IPS-15b (cell line): ENCODE data around the gene RABGAP1L.
"Not testable (repeated sequence)": the region's sequence is repeated elsewhere in the genome, so short reads cannot be mapped to it uniquely, and the experiment has no call there.

Source experiments
- H3K27me3 ChIP-seq: one replicate; pipeline ENCODE4 v1.6.1; 2013; ENCODE audit warnings: low read length; ENCODE audit not compliant: control insufficient read depth, insufficient read depth
- H3K36me3 ChIP-seq: one replicate; pipeline ENCODE4 v1.6.1; 2013; ENCODE audit warnings: low read length; ENCODE audit not compliant: control insufficient read depth, insufficient read depth
- H3K4me1 ChIP-seq: one replicate; pipeline ENCODE4 v1.6.1; 2013; ENCODE audit warnings: mild to moderate bottlenecking, low read length; ENCODE audit not compliant: control insufficient read depth, insufficient read depth
- H3K4me3 ChIP-seq: one replicate; pipeline ENCODE4 v1.5.1; 2013; ENCODE audit warnings: low read depth, low read length
- H3K9ac ChIP-seq: one replicate; pipeline ENCODE4 v1.6.1; 2013; ENCODE audit warnings: low read depth, mild to moderate bottlenecking, low read length
- H3K9me3 ChIP-seq: one replicate; pipeline ENCODE4 v1.6.1; 2013; ENCODE audit warnings: mild to moderate bottlenecking, low read length; ENCODE audit not compliant: control insufficient read depth, insufficient read depth

RABGAP1L gene

GRCh38 chr1:174696026-174696821, 536.9 kb downstream of the RABGAP1L start:
- Histone ChIP-seq H3K27me3 (no peaks in the 10 kb centered on the region), H3K4me3 (no peak overlapping the region)

DNA sequence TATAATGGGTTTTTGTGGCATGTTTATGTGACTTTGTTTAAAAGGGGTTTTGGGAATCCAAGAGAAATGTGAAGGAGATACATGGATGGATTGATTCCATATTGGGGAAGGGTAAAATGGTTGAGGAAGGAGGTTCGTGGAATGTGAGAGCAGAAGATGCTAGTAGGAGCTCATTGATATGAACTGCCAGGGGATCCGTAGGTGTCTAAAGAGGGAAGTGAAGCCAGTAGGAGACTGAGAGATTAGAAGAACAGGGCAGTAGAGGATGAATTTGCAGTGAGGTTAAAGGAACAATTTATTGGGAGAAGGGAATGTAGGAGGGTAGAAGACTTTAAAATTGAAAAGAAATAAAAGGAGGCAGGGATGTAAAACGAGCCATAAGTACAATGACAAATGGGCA, 541.0 kb downstream of the RABGAP1L start:
- Histone ChIP-seq H3K36me3 (no peaks in the 10 kb centered on the region), H3K27me3 (no peaks in the 10 kb centered on the region), H3K9me3 (no peaks in the 10 kb centered on the region), H3K4me3 (no peak overlapping the region), H3K9ac (no peak overlapping the region), H3K4me1 (peaks cover 10% of the 10 kb centered on the region)

More at GRCh38 chr1:174696026-174696821, 536.9 kb downstream of the RABGAP1L start:
- Histone ChIP-seq H3K9ac (no peak overlapping the region), H3K4me1 (peaks cover 10% of the 10 kb centered on the region), H3K9me3 (no peaks in the 10 kb centered on the region), H3K36me3 (no peaks in the 10 kb centered on the region)

DNA sequence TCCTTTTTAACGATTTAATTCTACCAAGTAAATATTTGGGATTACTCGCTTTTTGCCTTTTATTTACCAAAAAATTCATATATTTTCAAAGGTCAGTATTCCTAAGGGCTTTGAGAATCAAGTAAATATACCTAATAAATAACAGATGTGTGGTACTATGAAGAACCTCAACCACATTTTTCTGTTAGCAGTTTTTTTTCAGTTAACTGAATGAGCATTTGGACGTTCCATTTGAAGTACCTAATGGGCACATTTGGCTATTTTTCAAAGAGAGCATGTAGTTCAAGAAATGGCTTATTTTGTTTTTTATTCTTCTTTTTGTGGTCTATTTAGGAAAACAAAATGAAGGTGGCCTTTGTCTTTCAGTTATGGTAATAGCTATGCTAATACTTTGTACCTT, 541.5 kb downstream of the RABGAP1L start:
- Histone ChIP-seq H3K4me3 (no peak overlapping the region), H3K27me3 (no peaks in the 10 kb centered on the region), H3K4me1 (peaks cover 10% of the 10 kb centered on the region), H3K9ac (no peak overlapping the region), H3K9me3 (no peaks in the 10 kb centered on the region), H3K36me3 (no peaks in the 10 kb centered on the region)

DNA sequence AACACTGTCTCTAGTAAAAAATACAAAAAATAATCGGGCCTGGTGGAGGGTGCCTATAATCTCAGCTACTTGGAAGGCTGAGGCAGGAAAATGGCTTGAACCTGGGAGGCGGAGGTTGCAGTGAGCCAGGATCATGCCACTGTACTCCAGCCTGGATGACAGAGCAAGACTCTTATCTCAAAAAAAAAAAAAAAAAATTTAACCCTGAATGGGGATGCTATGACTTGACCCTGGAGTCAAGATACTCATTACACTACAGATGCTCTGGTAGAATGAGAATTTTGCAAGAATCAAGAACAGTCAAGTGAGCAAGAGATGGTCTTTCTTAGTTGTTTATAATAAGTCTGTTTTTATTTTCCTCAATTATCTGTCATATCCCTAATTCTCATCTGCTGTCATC, 542.2 kb downstream of the RABGAP1L start:
- Histone ChIP-seq H3K4me1 (peaks cover 10% of the 10 kb centered on the region), H3K4me3 (no peak overlapping the region), H3K9ac (no peak overlapping the region), H3K9me3 (no peaks in the 10 kb centered on the region), H3K36me3 (no peaks in the 10 kb centered on the region), H3K27me3 (no peaks in the 10 kb centered on the region)

- Histone ChIP-seq H3K9ac (no peak overlapping the region), H3K4me1 (peaks cover 10% of the 10 kb centered on the region), H3K9me3 (no peaks in the 10 kb centered on the region), H3K27me3 (no peaks in the 10 kb centered on the region), H3K36me3 (no peaks in the 10 kb centered on the region), H3K4me3 (no peak overlapping the region)
Observed at GRCh38 chr1:174702011-174702410, 542.7 kb downstream of the RABGAP1L start.

DNA sequence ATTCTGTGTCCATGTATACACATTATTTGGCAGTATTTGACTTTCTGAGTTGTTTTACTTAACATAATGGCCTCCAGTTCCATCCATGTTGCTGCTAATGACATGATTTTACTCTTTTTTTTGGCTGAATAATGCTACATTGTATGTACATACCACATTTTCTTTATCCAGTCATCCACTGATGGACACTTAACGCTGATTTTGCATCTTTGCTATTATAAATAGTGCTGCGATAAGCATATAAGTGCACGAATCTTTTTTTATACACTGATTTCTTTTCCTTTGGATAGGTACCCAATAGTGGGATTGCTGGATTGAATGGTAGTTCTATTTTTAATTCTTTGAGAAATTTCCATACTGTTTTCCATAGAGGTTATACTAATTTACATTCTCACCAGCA, 544.0 kb downstream of the RABGAP1L start:
- no peaks in the 10 kb centered on the region for H3K27me3 ChIP-seq
- no peaks in the 10 kb centered on the region for H3K9me3 ChIP-seq
- no peak overlapping the region for H3K9ac ChIP-seq
- peaks cover 10% of the 10 kb centered on the region for H3K4me1 ChIP-seq
- no peak overlapping the region for H3K4me3 ChIP-seq
- no peaks in the 10 kb centered on the region for H3K36me3 ChIP-seq

DNA sequence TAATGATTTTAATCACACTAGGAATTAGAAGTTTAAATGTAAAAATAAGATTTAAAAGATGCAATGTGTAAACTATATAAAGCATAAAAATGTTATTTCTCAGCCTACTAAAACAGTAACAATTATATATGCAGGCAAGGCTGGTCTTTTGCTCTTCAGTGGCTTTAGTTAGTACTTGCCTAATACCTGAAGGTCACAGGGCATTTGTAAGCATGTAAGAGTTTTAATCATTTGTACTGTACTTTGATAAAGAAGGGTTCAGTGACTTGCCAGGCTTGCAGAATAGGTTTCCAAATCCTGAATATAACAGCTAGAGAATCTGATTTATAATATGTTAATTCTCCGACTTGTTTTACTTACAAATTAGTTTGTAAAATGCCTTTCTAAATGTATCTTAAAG, 545.0 kb downstream of the RABGAP1L start:
- peaks cover 10% of the 10 kb centered on the region for H3K4me1 ChIP-seq
- H3K4me3 ChIP-seq: no peak overlapping the region
- no peaks in the 10 kb centered on the region for H3K9me3 ChIP-seq
- no peaks in the 10 kb centered on the region for H3K36me3 ChIP-seq
- H3K9ac ChIP-seq: no peak overlapping the region
- H3K27me3 ChIP-seq: no peaks in the 10 kb centered on the region

DNA sequence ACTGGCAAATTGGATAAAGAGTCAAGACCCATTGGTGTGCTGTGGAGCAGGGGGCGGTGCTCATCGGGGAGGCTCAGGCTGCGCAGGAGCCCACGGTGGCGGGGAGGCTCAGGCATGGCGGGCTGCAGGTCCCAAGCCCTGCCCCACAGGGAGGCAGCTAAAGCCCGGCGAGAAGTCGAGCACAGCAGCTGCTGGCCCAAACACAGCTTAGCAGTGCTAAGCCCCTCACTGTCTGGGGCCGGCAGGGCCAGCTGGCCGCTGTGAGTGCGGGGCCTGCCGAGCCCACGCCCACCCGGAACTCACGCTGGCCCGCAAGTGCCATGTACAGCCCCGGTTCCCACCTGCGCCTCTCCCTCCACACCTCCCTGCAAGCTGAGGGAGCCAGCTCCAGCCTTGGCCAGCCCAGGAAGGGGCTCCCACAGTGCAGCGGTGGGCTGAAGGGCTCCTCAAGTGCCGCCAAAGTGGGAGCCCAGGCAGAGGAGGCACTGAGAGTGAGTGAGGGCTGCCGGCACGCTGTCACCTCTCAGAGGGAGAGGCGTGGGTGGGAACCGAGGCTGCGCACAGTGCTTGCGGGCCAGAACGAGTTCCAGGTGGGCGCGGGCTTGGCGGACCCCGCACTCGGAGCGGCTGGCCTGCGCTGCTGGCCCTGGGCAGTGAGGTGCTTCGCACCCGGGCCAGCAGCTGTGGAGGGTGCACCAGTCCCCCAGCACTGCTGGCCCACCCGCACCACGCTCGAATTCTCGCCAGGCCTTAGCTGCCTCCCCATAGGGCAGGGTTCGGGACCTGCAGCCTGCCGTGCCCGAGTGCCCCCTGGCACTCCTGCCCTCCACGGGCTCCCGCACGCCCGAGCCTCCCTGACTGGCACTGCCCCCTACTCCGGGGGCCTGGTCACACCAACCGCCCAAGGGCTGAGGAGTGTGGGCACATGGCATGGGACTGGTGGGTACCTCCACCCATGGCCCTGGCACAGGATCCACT, 551.8 kb downstream of the RABGAP1L start:
- Histone ChIP-seq H3K4me1 (no peaks in the 10 kb centered on the region), H3K9me3 (no peaks in the 10 kb centered on the region)

GRCh38 chr1:174711848-174712247, 552.5 kb downstream of the RABGAP1L start:
- H3K27me3 ChIP-seq, H3K9ac ChIP-seq: not testable (repeated sequence)

More for the DNA sequence above, 551.8 kb downstream of the RABGAP1L start:
- H3K27me3 ChIP-seq: no peaks in the 10 kb centered on the region
- no peak overlapping the region for H3K4me3 ChIP-seq
- no peaks in the 10 kb centered on the region for H3K36me3 ChIP-seq
- no peak overlapping the region for H3K9ac ChIP-seq

DNA sequence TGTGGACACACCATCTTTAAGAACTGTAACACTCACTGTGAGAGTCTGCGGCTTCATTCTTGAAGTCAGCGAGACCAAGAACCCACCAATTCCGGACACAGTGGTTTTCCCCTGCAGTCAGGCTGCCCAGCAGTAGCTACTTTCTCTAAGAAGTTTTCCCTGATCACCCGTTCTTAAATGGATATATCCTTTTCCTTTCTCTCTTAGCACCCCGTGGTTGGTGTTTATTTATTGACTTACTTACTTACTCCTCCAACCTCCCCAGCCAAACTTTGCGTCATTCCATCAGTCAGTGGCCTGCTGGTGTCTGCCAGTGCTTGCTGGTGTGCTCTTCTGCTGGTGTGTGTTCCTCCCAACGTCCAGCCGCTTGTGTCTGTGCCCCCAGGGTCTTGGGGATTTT, 553.2 kb downstream of the RABGAP1L start:
- H3K27me3 ChIP-seq: no peaks in the 10 kb centered on the region
- H3K4me1 ChIP-seq: no peaks in the 10 kb centered on the region
- H3K9me3 ChIP-seq: no peaks in the 10 kb centered on the region
- no peaks in the 10 kb centered on the region for H3K36me3 ChIP-seq
- no peak overlapping the region for H3K9ac ChIP-seq
- no peak overlapping the region for H3K4me3 ChIP-seq

More at GRCh38 chr1:174711848-174712247, 552.5 kb downstream of the RABGAP1L start:
- H3K9me3 ChIP-seq, H3K36me3 ChIP-seq, H3K4me3 ChIP-seq, H3K4me1 ChIP-seq: not testable (repeated sequence)

DNA sequence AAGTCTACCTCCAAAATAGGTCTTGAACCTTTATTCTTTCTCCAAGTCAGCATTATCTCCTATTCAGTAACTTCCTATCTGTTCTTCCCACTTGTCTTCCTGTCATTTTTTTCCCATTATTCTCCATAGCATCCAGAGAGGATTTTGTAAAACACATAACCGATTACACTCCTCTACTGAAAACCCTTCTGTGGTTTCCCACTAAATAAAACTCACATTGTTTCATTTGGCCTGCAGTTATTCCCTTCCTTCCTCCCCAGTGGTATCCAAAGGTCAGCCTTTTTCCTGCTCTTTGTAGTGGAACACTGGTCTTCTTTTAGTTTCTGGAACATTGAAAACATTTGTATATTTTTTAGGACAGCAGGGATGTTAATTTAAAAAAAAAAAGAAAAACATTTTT, 554.5 kb downstream of the RABGAP1L start:
- Histone ChIP-seq H3K9ac (no peak overlapping the region), H3K9me3 (no peaks in the 10 kb centered on the region), H3K27me3 (no peaks in the 10 kb centered on the region), H3K4me3 (no peak overlapping the region), H3K36me3 (no peaks in the 10 kb centered on the region), H3K4me1 (no peaks in the 10 kb centered on the region)
